GM18502 (cell line): ENCODE data around the gene POTEH.
"Not testable (repeated sequence)": the region's sequence is repeated elsewhere in the genome, so short reads cannot be mapped to it uniquely, and the experiment has no call there.

ENCODE experiments used
- ATAC-seq: cut with Tn5 transposase; IDR thresholded peaks from one replicate; pipeline ENCODE4 v1.9.1; 2021; ENCODE audit warnings: mild to moderate bottlenecking; ENCODE audit not compliant: unreplicated experiment, poor library complexity

POTEH gene

GRCh38 chr22:15689749-15690125, at the start of gene POTEH:
POTEH (plus strand) TSS chr22:15690026; CDS start chr22:15690078, 52 bp downstream.
- ATAC-seq: not testable (repeated sequence)

GRCh38 chr22:15642288-15642861, 47.5 kb upstream of the POTEH start:
- not testable (repeated sequence) for ATAC-seq

- not testable (repeated sequence) for ATAC-seq
Observed at GRCh38 chr22:15651954-15652353, 37.9 kb upstream of the POTEH start.

- ATAC-seq: not testable (repeated sequence)
Observed at GRCh38 chr22:15652738-15653137, 37.1 kb upstream of the POTEH start.

GRCh38 chr22:15653241-15653640, 36.6 kb upstream of the POTEH start:
- ATAC-seq: not testable (repeated sequence)

GRCh38 chr22:15661102-15661501, 28.7 kb upstream of the POTEH start:
- ATAC-seq: not testable (repeated sequence)

GRCh38 chr22:15664682-15665081, 25.1 kb upstream of the POTEH start:
- not testable (repeated sequence) for ATAC-seq

- ATAC-seq: not testable (repeated sequence)
Observed at GRCh38 chr22:15665478-15665877, 24.3 kb upstream of the POTEH start.

GRCh38 chr22:15669430-15669829, 20.4 kb upstream of the POTEH start:
- ATAC-seq: not testable (repeated sequence)

GRCh38 chr22:15679702-15680101, 10.1 kb upstream of the POTEH start:
- not testable (repeated sequence) for ATAC-seq

GRCh38 chr22:15684115-15684514, 5.7 kb upstream of the POTEH start:
- not testable (repeated sequence) for ATAC-seq

- peak; percentile 89 for ATAC-seq
Observed at GRCh38 chr22:15684695-15685094, 5.1 kb upstream of the POTEH start.

GRCh38 chr22:15685641-15686040, 4.2 kb upstream of the POTEH start:
- not testable (repeated sequence) for ATAC-seq

GRCh38 chr22:15687086-15687485, 2.7 kb upstream of the POTEH start:
- not testable (repeated sequence) for ATAC-seq

- ATAC-seq: not testable (repeated sequence)
Observed at GRCh38 chr22:15687676-15688075, 2.1 kb upstream of the POTEH start.

GRCh38 chr22:15688090-15688489, 1.7 kb upstream of the POTEH start:
- ATAC-seq: not testable (repeated sequence)

GRCh38 chr22:15689012-15689748, 646 bp upstream of the POTEH start:
- not testable (repeated sequence) for ATAC-seq

GRCh38 chr22:15713600-15713999, 23.8 kb downstream of the POTEH start:
- not testable (repeated sequence) for ATAC-seq

GRCh38 chr22:15714125-15714524, 24.3 kb downstream of the POTEH start:
- not testable (repeated sequence) for ATAC-seq

GRCh38 chr22:15721884-15722283, 32.1 kb downstream of the POTEH start:
- not testable (repeated sequence) for ATAC-seq

- not testable (repeated sequence) for ATAC-seq
Observed at GRCh38 chr22:15729209-15729917, 39.5 kb downstream of the POTEH start.
